ENCODE measurements around the gene IGSF8.

DNA sequence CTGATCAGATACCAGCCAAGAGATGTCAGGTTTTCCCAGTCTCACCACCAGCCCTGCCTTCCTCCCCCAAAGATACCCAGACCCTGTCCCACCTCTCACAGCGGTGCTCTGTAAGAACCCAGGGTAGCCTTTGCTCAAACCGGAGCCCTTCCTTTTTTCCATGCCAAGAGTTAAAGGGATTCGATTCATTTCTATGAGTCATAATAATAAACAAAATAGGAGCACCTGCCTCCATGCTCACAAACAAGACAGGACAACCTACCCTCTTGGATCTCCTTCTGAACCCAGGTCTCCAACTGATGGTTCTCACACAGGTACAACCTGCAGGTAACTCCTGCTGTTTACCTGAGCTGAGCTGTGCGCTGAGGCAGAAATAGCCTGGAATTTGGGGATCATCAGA is 11.3 kb upstream of the IGSF8 start:
- TF ChIP-seq, protein P1, sequence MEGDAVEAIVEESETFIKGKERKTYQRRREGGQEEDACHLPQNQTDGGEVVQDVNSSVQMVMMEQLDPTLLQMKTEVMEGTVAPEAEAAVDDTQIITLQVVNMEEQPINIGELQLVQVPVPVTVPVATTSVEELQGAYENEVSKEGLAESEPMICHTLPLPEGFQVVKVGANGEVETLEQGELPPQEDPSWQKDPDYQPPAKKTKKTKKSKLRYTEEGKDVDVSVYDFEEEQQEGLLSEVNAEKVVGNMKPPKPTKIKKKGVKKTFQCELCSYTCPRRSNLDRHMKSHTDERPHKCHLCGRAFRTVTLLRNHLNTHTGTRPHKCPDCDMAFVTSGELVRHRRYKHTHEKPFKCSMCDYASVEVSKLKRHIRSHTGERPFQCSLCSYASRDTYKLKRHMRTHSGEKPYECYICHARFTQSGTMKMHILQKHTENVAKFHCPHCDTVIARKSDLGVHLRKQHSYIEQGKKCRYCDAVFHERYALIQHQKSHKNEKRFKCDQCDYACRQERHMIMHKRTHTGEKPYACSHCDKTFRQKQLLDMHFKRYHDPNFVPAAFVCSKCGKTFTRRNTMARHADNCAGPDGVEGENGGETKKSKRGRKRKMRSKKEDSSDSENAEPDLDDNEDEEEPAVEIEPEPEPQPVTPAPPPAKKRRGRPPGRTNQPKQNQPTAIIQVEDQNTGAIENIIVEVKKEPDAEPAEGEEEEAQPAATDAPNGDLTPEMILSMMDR (conservative IDR thresholded peaks at IDR 0.05; ENCODE audit: low read depth, low read length), result no peak
- no peak for TF ChIP-seq EZH2 (IDR thresholded peaks at IDR 0.05; ENCODE audit: borderline replicate concordance, low read depth, low read length, poor library complexity, severe bottlenecking)

All from A673 (cell line).